Measurements from ENCODE around the gene BMP4. TPM values are rescaled to one million over a fixed set of nuclear protein-coding genes. Genes with fewer than 3 reads are reported as not detected.

BMP4 gene
- total RNA-seq, 4 donors from 2014 or later: 9.1 to 24.5 (median 19.0) TPM

DNA sequence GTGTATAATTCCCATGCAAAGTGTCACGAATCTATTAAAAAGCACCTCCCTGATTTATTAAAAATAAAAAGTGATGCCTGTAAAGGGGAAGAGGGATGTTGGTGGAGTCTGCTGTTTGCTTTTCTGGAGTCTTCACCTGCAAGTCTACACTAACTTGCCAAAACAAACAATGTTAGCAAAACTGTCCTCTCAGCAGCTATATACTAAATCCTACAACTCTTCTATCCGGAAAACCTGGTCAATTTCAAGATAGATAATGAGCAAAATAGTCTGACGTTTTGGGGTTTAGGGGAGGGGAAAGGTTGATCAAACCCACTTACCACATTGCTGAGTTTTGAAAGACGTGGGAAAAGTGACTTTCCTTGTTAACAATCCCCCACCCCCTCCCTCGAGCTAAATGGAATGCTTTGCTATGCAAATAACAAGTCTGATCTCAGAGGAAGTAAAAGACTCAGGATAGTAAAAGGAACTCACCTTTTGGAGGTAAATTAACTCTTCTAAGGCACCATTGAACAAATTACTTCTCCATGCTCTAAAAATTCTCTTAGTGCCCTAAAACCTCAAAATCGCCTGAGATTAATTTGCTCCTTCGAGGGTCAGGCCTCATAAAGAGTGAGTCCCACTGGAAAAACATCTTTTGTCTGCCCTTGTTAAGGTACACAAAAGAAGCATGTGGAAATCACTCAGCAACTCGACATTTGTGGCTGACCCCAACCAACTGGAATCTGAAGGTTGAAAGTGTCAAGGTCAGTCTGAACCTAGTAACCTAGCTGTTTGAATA is 13.5 kb downstream of the BMP4 start:
- TF ChIP-seq, protein P1, sequence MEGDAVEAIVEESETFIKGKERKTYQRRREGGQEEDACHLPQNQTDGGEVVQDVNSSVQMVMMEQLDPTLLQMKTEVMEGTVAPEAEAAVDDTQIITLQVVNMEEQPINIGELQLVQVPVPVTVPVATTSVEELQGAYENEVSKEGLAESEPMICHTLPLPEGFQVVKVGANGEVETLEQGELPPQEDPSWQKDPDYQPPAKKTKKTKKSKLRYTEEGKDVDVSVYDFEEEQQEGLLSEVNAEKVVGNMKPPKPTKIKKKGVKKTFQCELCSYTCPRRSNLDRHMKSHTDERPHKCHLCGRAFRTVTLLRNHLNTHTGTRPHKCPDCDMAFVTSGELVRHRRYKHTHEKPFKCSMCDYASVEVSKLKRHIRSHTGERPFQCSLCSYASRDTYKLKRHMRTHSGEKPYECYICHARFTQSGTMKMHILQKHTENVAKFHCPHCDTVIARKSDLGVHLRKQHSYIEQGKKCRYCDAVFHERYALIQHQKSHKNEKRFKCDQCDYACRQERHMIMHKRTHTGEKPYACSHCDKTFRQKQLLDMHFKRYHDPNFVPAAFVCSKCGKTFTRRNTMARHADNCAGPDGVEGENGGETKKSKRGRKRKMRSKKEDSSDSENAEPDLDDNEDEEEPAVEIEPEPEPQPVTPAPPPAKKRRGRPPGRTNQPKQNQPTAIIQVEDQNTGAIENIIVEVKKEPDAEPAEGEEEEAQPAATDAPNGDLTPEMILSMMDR (IDR thresholded peaks at IDR 0.05): no peak
- TF ChIP-seq POLR2A (IDR thresholded peaks at IDR 0.05): no peak
- no peak for DNase-seq (ENCODE audit: low spot score in 2 of 2)
- 62 to 69% methylated on average over 8 of the region's 8 CpGs for WGBS, 2 donors
- intact Hi-C loops (cut with DNase I; ENCODE audit: low total_unique reads): no loop called here
- H3K4me3 ChIP-seq (ENCODE audit: low read depth, poor library complexity, severe bottlenecking): no peak overlapping the region

DNA sequence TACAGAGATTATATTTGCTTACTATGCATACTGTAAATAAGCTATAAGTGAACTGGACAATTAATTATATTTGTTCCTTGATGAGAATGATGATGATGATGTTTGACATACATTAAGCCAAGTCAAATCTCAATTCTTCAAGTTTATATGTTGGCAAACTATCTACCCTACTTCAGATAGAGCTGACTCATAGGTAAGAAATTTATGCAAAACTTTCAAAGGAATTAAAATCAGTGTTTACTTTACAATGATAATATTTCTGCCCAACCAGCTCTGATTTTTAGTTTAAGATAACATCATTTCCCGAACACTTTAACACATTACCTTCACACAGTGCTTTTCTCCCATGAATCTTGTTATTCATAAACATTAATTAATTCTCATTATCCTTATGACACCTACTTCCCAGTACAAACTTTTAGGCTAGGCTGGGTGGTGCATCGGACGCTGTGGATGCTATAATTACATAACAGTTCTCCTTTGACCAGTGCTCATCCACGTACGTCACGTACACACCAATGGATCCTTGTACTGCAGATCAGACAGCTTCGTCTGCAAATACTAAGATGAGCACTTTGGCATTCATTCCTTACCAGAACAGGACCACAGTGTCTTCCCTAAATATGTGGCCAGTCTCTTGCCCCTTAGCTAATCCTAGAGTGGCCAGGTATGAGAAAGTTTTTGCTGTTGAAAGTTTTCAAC is 18.3 kb downstream of the BMP4 start:
- no peak for DNase-seq (ENCODE audit: low spot score in 2 of 2)
- intact Hi-C loops (cut with DNase I; ENCODE audit: low total_unique reads): no loop called here
- WGBS, 2 donors: 74 to 81% methylated on average over 7 of the region's 7 CpGs
- TF ChIP-seq, protein P1 (IDR thresholded peaks at IDR 0.05): no peak
- no peak for TF ChIP-seq POLR2A (IDR thresholded peaks at IDR 0.05)
- no peak overlapping the region for H3K4me3 ChIP-seq (ENCODE audit: low read depth, poor library complexity, severe bottlenecking)

GRCh38 chr14:53934778-53935414 is 21.7 kb downstream of the BMP4 start:
- DNase-seq (ENCODE audit: low spot score in 2 of 2): no peak
- H3K4me3 ChIP-seq (ENCODE audit: low read depth, poor library complexity, severe bottlenecking): no peak overlapping the region
- TF ChIP-seq POLR2A (IDR thresholded peaks at IDR 0.05): no peak
- TF ChIP-seq, protein P1 (IDR thresholded peaks at IDR 0.05): no peak
- 83% methylated on average over 7 of the region's 7 CpGs for WGBS, 2 donors
- intact Hi-C loops (cut with DNase I; ENCODE audit: low total_unique reads): no loop called here

DNA sequence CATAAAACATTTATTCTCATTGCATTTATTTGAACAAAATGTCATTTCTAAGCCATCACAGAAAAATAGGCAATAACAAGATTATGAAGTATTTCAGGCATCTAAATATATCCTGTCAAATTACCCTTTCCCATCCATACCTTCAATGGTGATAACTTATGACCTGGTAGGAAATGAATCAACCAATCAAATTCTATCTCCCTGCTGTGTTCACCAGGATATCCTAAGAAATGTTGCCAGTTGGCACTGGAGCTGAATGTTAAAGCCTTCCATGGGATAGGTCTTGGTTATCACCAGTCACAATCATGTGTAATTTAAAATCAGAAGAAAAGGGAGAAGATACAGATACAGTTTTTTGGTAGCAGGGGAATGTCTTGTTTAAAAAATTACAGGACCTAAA is 23.7 kb downstream of the BMP4 start:
- no peak for TF ChIP-seq POLR2A (IDR thresholded peaks at IDR 0.05)
- TF ChIP-seq, protein P1 (IDR thresholded peaks at IDR 0.05): no peak
- H3K4me3 ChIP-seq (ENCODE audit: low read depth, poor library complexity, severe bottlenecking): no peak overlapping the region
- intact Hi-C loops (cut with DNase I; ENCODE audit: low total_unique reads): no loop called here
- no peak for DNase-seq (ENCODE audit: low spot score in 2 of 2)

GRCh38 chr14:53929871-53930715 is 26.5 kb downstream of the BMP4 start:
- no peak for DNase-seq (ENCODE audit: low spot score in 2 of 2)
- WGBS, 2 donors: 47 to 59% methylated on average over 2 of the region's 2 CpGs
- intact Hi-C loops (cut with DNase I; ENCODE audit: low total_unique reads): no loop called here
- TF ChIP-seq, protein P1 (IDR thresholded peaks at IDR 0.05): no peak
- TF ChIP-seq POLR2A (IDR thresholded peaks at IDR 0.05): no peak
- no peak overlapping the region for H3K4me3 ChIP-seq (ENCODE audit: low read depth, poor library complexity, severe bottlenecking)

Data from lower leg skin (tissue), 4 donors.